ENCODE data around the gene KRTAP4-5.

GRCh38 chr17:41111151-41111885 lies 38.3 kb downstream of the KRTAP4-5 start:
- TF ChIP-seq CTCF (IDR thresholded peaks at IDR 0.05) (no peak), ZFX (IDR thresholded peaks at IDR 0.05; ENCODE audit: borderline replicate concordance) (no peak)
